GM23248 (cell line): Measurements from ENCODE around the gene R3HCC1L. TPM values are rescaled to one million over a fixed set of nuclear protein-coding genes. Genes with fewer than 3 reads are reported as not detected.

Source experiments
- DNase-seq: peaks from one replicate; pipeline ENCODE4 v3.0.0-alpha.2; 2015
- H2AFZ ChIP-seq: fragments of 200-600 bp; sonication (generic); 2 replicates; pipeline ENCODE4 v1.6.1; 2016; ENCODE audit warnings: antibody characterized with exemption
- H3F3A ChIP-seq: fragments of 200-600 bp; sonication (generic); 2 replicates; pipeline ENCODE4 v1.6.1; 2016; ENCODE audit warnings: mild to moderate bottlenecking, antibody characterized with exemption, mixed run types; ENCODE audit not compliant: insufficient read depth
- H3K27ac ChIP-seq: fragments of 200-600 bp; sonication (generic); 2 replicates; pipeline ENCODE4 v1.5.1; 2016; ENCODE audit warnings: mild to moderate bottlenecking
- H3K27me3 ChIP-seq: fragments of 200-600 bp; sonication (generic); replicated peaks from 2 replicates; pipeline ENCODE4 v1.6.1; 2016; ENCODE audit warnings: mild to moderate bottlenecking; ENCODE audit not compliant: insufficient read depth
- H3K36me3 ChIP-seq: fragments of 200-600 bp; sonication (generic); 2 replicates; pipeline ENCODE4 v1.6.1; 2016; ENCODE audit warnings: low read depth, mild to moderate bottlenecking
- H3K4me1 ChIP-seq: fragments of 200-600 bp; sonication (generic); 2 replicates; pipeline ENCODE4 v1.6.1; 2016; ENCODE audit warnings: mild to moderate bottlenecking; ENCODE audit not compliant: insufficient read depth
- H3K4me2 ChIP-seq: fragments of 200-600 bp; sonication (generic); one replicate; pipeline ENCODE4 v1.6.1; 2016; ENCODE audit warnings: mild to moderate bottlenecking; ENCODE audit not compliant: unreplicated experiment
- H3K4me3 ChIP-seq: fragments of 200-600 bp; sonication (generic); 2 replicates; pipeline ENCODE4 v1.5.1; 2016; ENCODE audit warnings: mild to moderate bottlenecking
- H3K79me2 ChIP-seq: fragments of 200-600 bp; sonication (generic); 2 replicates; pipeline ENCODE4 v1.6.1; 2016; ENCODE audit warnings: mild to moderate bottlenecking; ENCODE audit not compliant: insufficient read depth
- H3K9ac ChIP-seq: fragments of 200-600 bp; sonication (generic); 2 replicates; pipeline ENCODE4 v1.6.1; 2016; ENCODE audit warnings: mild to moderate bottlenecking
- H3K9me2 ChIP-seq: fragments of 200-600 bp; sonication (generic); 2 replicates; pipeline ENCODE4 v1.6.1; 2016; ENCODE audit warnings: mixed run types, mild to moderate bottlenecking, moderate library complexity; ENCODE audit not compliant: insufficient read depth
- H3K9me3 ChIP-seq: fragments of 200-600 bp; sonication (generic); one replicate; pipeline ENCODE4 v1.6.1; 2017; ENCODE audit warnings: low read depth
- H4K20me1 ChIP-seq: fragments of 200-600 bp; sonication (generic); 2 replicates; pipeline ENCODE4 v1.6.0; 2016; ENCODE audit not compliant: insufficient read depth
- EZH2 ChIP-seq: fragments of 200-600 bp; sonication (generic); IDR thresholded peaks from 2 replicates; pipeline ENCODE4 v1.6.1; 2018; ENCODE audit warnings: antibody characterized with exemption, mild to moderate bottlenecking; ENCODE audit not compliant: insufficient read depth, poor library complexity, severe bottlenecking
- EZH2phosphoT487 ChIP-seq: fragments of 200-600 bp; sonication (generic); IDR thresholded peaks from 2 replicates; pipeline ENCODE4 v1.6.1; 2018; ENCODE audit warnings: antibody characterized with exemption, moderate library complexity, mild to moderate bottlenecking, low read depth; ENCODE audit not compliant: insufficient read depth
- WGBS, 2 experiments: methylation state at CpG; one replicate each; pipeline ENCODE4 v1.1.6; 2015 to 2017; ENCODE audit warnings: low lambda C conversion rate in 2 of 2, low coverage in 1 of 2; ENCODE audit errors: missing lambda C conversion rate in 2 of 2; 5-methylcytosine and 5-hydroxymethylcytosine counted together
- in situ Hi-C: fragments of 300-500 bp; cut with MboI; formaldehyde crosslinking; loops from 2 replicates; pipeline ENCODE4 v1.15.0; 2020
- polyA plus RNA-seq: library from polyadenylated mRNA; unstranded; fragments of >200 nt; fragmentation: Nextera tagmentation; extraction: Ambion mirVana; gene quantifications from 2 replicates; pipeline ENCODE4 v1.2.1, GENCODE V29; 2016
- total RNA-seq: library from RNA; depleted of rRNA; stranded (reverse); fragments of >200 nt; shearing (Covaris generic); gene quantifications from 2 replicates; pipeline ENCODE4 v1.2.3, GENCODE V29; 2014

Gene R3HCC1L
- total and polyA plus RNA-seq, 2 experiments from 2014 or later, result 8.2 to 10.2 TPM

GRCh38 chr10:98285416-98285815, 151.0 kb downstream of the R3HCC1L start:
- no peaks in the 10 kb centered on the region for H3K4me1 ChIP-seq
- H3K4me2 ChIP-seq, result no peak overlapping the region
- H3F3A ChIP-seq, result no peaks in the 10 kb centered on the region
- peaks cover 6% of the 10 kb centered on the region for H3K27me3 ChIP-seq
- no peaks in the 10 kb centered on the region for H3K9me3 ChIP-seq
- in situ Hi-C loops, result no loop called here
- no peaks in the 10 kb centered on the region for H3K36me3 ChIP-seq
- H3K27ac ChIP-seq, result no peak overlapping the region
- H2AFZ ChIP-seq, result no peak overlapping the region
- H4K20me1 ChIP-seq, result no peaks in the 10 kb centered on the region
- no peak overlapping the region for H3K4me3 ChIP-seq
- H3K9ac ChIP-seq, result no peak overlapping the region
- TF ChIP-seq EZH2phosphoT487 (no peak), EZH2 (no peak)
- no peak for DNase-seq
- 56 to 64% methylated on average over 2 of the region's 2 CpGs for WGBS, 2 experiments
- no peaks in the 10 kb centered on the region for H3K9me2 ChIP-seq
- no peaks in the 10 kb centered on the region for H3K79me2 ChIP-seq

- H3K27ac ChIP-seq, result no peak overlapping the region
- H2AFZ ChIP-seq, result no peak overlapping the region
- no peak overlapping the region for H3K4me2 ChIP-seq
- H3K36me3 ChIP-seq, result no peaks in the 10 kb centered on the region
- no peaks in the 10 kb centered on the region for H3K9me2 ChIP-seq
- no peak overlapping the region for H3K9ac ChIP-seq
- no peaks in the 10 kb centered on the region for H3K9me3 ChIP-seq
- H3K4me3 ChIP-seq, result no peak overlapping the region
- H3K4me1 ChIP-seq, result no peaks in the 10 kb centered on the region
- H3F3A ChIP-seq, result no peaks in the 10 kb centered on the region
- WGBS, 2 experiments, result 84 to 87% methylated on average over 12 of the region's 12 CpGs
- H3K27me3 ChIP-seq, result peaks cover 3% of the 10 kb centered on the region
- H3K79me2 ChIP-seq, result no peaks in the 10 kb centered on the region
- DNase-seq, result no peak
- in situ Hi-C loops, result no loop called here
- no peaks in the 10 kb centered on the region for H4K20me1 ChIP-seq
- TF ChIP-seq EZH2 (no peak), EZH2phosphoT487 (no peak)
Observed at GRCh38 chr10:98286419-98286818, 152.0 kb downstream of the R3HCC1L start.

- no peaks in the 10 kb centered on the region for H4K20me1 ChIP-seq
- no peaks in the 10 kb centered on the region for H3F3A ChIP-seq
- no peak overlapping the region for H3K9ac ChIP-seq
- 91 to 92% methylated on average over 5 of the region's 5 CpGs for WGBS, 2 experiments
- H3K9me3 ChIP-seq, result no peaks in the 10 kb centered on the region
- H3K4me1 ChIP-seq, result no peaks in the 10 kb centered on the region
- DNase-seq, result no peak
- no peak for TF ChIP-seq EZH2phosphoT487
- TF ChIP-seq EZH2, result no peak
- in situ Hi-C loops, result no loop called here
- no peaks in the 10 kb centered on the region for H3K79me2 ChIP-seq
- H2AFZ ChIP-seq, result no peak overlapping the region
- H3K9me2 ChIP-seq, result no peaks in the 10 kb centered on the region
- H3K27ac ChIP-seq, result no peak overlapping the region
- no peaks in the 10 kb centered on the region for H3K36me3 ChIP-seq
- H3K4me2 ChIP-seq, result no peak overlapping the region
- no peak overlapping the region for H3K4me3 ChIP-seq
- H3K27me3 ChIP-seq, result no peaks in the 10 kb centered on the region
Observed at GRCh38 chr10:98287321-98287720, 152.9 kb downstream of the R3HCC1L start.

DNA sequence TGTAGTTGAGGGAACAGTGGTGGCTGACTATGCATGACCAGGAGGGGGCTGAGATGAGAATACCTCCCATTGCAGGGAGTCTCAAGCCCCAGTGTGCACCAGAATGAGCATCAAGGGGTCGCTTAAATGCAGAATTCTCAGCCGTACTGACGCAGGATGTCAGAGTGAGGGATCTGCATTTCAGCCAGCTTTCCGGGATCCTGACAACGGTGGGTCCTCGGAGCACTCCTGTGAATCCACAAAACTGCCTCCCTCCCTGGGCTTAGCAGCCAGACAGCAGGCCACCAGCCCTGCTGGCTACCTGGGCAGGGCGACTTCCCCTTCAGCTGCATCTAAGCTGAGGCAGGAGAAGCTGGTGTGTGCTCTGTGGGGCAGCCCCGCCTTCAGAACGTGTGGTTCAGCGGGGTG, 155.3 kb downstream of the R3HCC1L start:
- Histone ChIP-seq H3K79me2 (no peaks in the 10 kb centered on the region), H3K9ac (no peak overlapping the region), H3K9me3 (no peaks in the 10 kb centered on the region), H3K27me3 (no peaks in the 10 kb centered on the region), H4K20me1 (no peaks in the 10 kb centered on the region), H3K4me2 (no peak overlapping the region), H3K4me3 (no peak overlapping the region), H3K9me2 (no peaks in the 10 kb centered on the region), H3K4me1 (peaks cover 15% of the 10 kb centered on the region), H3F3A (0 out of 2 replicates have a peak, but pooled peaks cover 5% of the 10 kb centered on the region), H3K27ac (no peak overlapping the region), H2AFZ (no peak overlapping the region), H3K36me3 (no peaks in the 10 kb centered on the region)
- in situ Hi-C loops, result no loop called here
- no peak for DNase-seq
- TF ChIP-seq EZH2, result no peak
- TF ChIP-seq EZH2phosphoT487, result no peak
- 80 to 84% methylated on average over 10 of the region's 10 CpGs for WGBS, 2 experiments

DNA sequence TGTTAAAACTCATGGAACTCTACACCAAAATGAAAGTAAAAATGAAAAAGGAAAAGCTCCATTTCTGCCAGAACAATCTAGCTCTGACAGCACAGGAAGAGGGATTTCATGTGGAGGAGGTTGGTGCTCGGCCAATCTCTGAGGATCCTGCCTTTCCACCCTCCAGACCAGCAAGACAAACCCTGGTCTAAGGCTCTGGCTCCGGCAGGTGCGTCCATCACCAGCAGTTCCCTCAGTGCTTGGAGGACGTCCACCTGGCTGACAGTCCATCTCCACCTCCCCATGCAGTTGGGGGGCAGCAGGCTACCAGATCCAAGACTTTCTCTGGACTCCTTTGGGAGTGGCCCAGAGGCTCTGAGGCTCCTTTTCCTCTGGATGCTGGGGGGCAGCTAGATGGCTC, 158.5 kb downstream of the R3HCC1L start:
- in situ Hi-C loops, result no loop called here
- Histone ChIP-seq H4K20me1 (no peaks in the 10 kb centered on the region), H3K4me3 (no peak overlapping the region), H3K27ac (no peak overlapping the region), H3K36me3 (no peaks in the 10 kb centered on the region), H3K4me2 (no peak overlapping the region), H3F3A (peaks cover 8% of the 10 kb centered on the region; the same call in 1 of the 2 replicates), H2AFZ (no peak overlapping the region), H3K27me3 (no peaks in the 10 kb centered on the region), H3K9me2 (no peaks in the 10 kb centered on the region), H3K4me1 (peaks cover 32% of the 10 kb centered on the region), H3K9me3 (no peaks in the 10 kb centered on the region), H3K9ac (no peak overlapping the region), H3K79me2 (no peaks in the 10 kb centered on the region)
- no peak for DNase-seq
- no peak for TF ChIP-seq EZH2phosphoT487
- no peak for TF ChIP-seq EZH2
- 90 to 91% methylated on average over 4 of the region's 4 CpGs for WGBS, 2 experiments
